Measurements from ENCODE around the gene MSH3.

MSH3 gene

GRCh38 chr5:80697100-80697499 lies 42.6 kb downstream of the MSH3 start:
- H2AFZ ChIP-seq (ENCODE audit: low read depth, low read length), result no peak overlapping the region
- no peaks in the 10 kb centered on the region for H3K9me3 ChIP-seq (ENCODE audit: insufficient read depth, low read length)
- no peak overlapping the region for H3K27ac ChIP-seq (ENCODE audit: low read length)
- H3K36me3 ChIP-seq (replicated peaks; ENCODE audit: low read depth, low read length), result peaks cover under 1% of the 10 kb centered on the region
- no peaks in the 10 kb centered on the region for H3K4me1 ChIP-seq (ENCODE audit: low read length)
- no peak overlapping the region for H3K4me2 ChIP-seq (ENCODE audit: low read length)
- TF ChIP-seq CTCF (IDR thresholded peaks at IDR 0.05; ENCODE audit: low read depth, low read length), result no peak
- TF ChIP-seq EZH2phosphoT487 (IDR thresholded peaks at IDR 0.05; ENCODE audit: low read depth), result no peak
- no peak overlapping the region for H3K9ac ChIP-seq (ENCODE audit: low read length)
- H3K4me3 ChIP-seq (ENCODE audit: low read length), result no peak overlapping the region
- H3K79me2 ChIP-seq (ENCODE audit: low read length), result no peaks in the 10 kb centered on the region
- no peaks in the 10 kb centered on the region for H4K20me1 ChIP-seq (ENCODE audit: insufficient read depth, low read length)
- no peaks in the 10 kb centered on the region for H3K27me3 ChIP-seq (ENCODE audit: low read depth, low read length)

- no peaks in the 10 kb centered on the region for H3K27me3 ChIP-seq (ENCODE audit: low read depth, low read length)
- H3K79me2 ChIP-seq (ENCODE audit: low read length), result no peaks in the 10 kb centered on the region
- no peak overlapping the region for H3K9ac ChIP-seq (ENCODE audit: low read length)
- H3K4me3 ChIP-seq (ENCODE audit: low read length), result no peak overlapping the region
- no peaks in the 10 kb centered on the region for H3K4me1 ChIP-seq (ENCODE audit: low read length)
- TF ChIP-seq EZH2phosphoT487 (IDR thresholded peaks at IDR 0.05; ENCODE audit: low read depth) (no peak), CTCF (IDR thresholded peaks at IDR 0.05; ENCODE audit: low read depth, low read length) (no peak)
- no peak overlapping the region for H2AFZ ChIP-seq (ENCODE audit: low read depth, low read length)
- H3K27ac ChIP-seq (ENCODE audit: low read length), result no peak overlapping the region
- H3K9me3 ChIP-seq (ENCODE audit: insufficient read depth, low read length), result no peaks in the 10 kb centered on the region
- peaks cover 3% of the 10 kb centered on the region for H3K36me3 ChIP-seq (replicated peaks; ENCODE audit: low read depth, low read length)
- no peaks in the 10 kb centered on the region for H4K20me1 ChIP-seq (ENCODE audit: insufficient read depth, low read length)
- no peak overlapping the region for H3K4me2 ChIP-seq (ENCODE audit: low read length)
Measured at GRCh38 chr5:80698369-80698768, 43.9 kb downstream of the MSH3 start.

GRCh38 chr5:80701597-80701996 lies 47.1 kb downstream of the MSH3 start:
- H3K27ac ChIP-seq (ENCODE audit: low read length), result no peak overlapping the region
- no peak overlapping the region for H3K9ac ChIP-seq (ENCODE audit: low read length)
- no peaks in the 10 kb centered on the region for H3K27me3 ChIP-seq (ENCODE audit: low read depth, low read length)
- no peak overlapping the region for H3K4me3 ChIP-seq (ENCODE audit: low read length)
- no peaks in the 10 kb centered on the region for H3K9me3 ChIP-seq (ENCODE audit: insufficient read depth, low read length)
- no peak overlapping the region for H3K4me2 ChIP-seq (ENCODE audit: low read length)
- no peak overlapping the region for H2AFZ ChIP-seq (ENCODE audit: low read depth, low read length)
- H4K20me1 ChIP-seq (ENCODE audit: insufficient read depth, low read length), result no peaks in the 10 kb centered on the region
- no peaks in the 10 kb centered on the region for H3K79me2 ChIP-seq (ENCODE audit: low read length)
- H3K4me1 ChIP-seq (ENCODE audit: low read length), result no peaks in the 10 kb centered on the region
- peaks cover 3% of the 10 kb centered on the region for H3K36me3 ChIP-seq (replicated peaks; ENCODE audit: low read depth, low read length)
- TF ChIP-seq EZH2phosphoT487 (IDR thresholded peaks at IDR 0.05; ENCODE audit: low read depth) (no peak), CTCF (IDR thresholded peaks at IDR 0.05; ENCODE audit: low read depth, low read length) (no peak)

GRCh38 chr5:80703291-80703690 lies 48.8 kb downstream of the MSH3 start:
- H3K27ac ChIP-seq (ENCODE audit: low read length), result no peak overlapping the region
- H4K20me1 ChIP-seq (ENCODE audit: insufficient read depth, low read length), result no peaks in the 10 kb centered on the region
- H3K4me3 ChIP-seq (ENCODE audit: low read length), result no peak overlapping the region
- H3K27me3 ChIP-seq (ENCODE audit: low read depth, low read length), result no peaks in the 10 kb centered on the region
- no peak overlapping the region for H3K4me2 ChIP-seq (ENCODE audit: low read length)
- TF ChIP-seq EZH2phosphoT487 (IDR thresholded peaks at IDR 0.05; ENCODE audit: low read depth) (no peak), CTCF (IDR thresholded peaks at IDR 0.05; ENCODE audit: low read depth, low read length) (no peak)
- no peak overlapping the region for H2AFZ ChIP-seq (ENCODE audit: low read depth, low read length)
- H3K9ac ChIP-seq (ENCODE audit: low read length), result no peak overlapping the region
- no peaks in the 10 kb centered on the region for H3K9me3 ChIP-seq (ENCODE audit: insufficient read depth, low read length)
- H3K4me1 ChIP-seq (ENCODE audit: low read length), result no peaks in the 10 kb centered on the region
- H3K79me2 ChIP-seq (ENCODE audit: low read length), result no peaks in the 10 kb centered on the region
- H3K36me3 ChIP-seq (replicated peaks; ENCODE audit: low read depth, low read length), result peaks cover 3% of the 10 kb centered on the region

Measured in OCI-LY3 (cell line).